ENCODE data around the gene POU2F2. TPM values are rescaled to one million over a fixed set of nuclear protein-coding genes. Genes with fewer than 3 reads are reported as not detected.

The POU2F2 gene
- total RNA-seq, 2 donors from 2014 or later = 0.11 to 0.83 TPM

DNA sequence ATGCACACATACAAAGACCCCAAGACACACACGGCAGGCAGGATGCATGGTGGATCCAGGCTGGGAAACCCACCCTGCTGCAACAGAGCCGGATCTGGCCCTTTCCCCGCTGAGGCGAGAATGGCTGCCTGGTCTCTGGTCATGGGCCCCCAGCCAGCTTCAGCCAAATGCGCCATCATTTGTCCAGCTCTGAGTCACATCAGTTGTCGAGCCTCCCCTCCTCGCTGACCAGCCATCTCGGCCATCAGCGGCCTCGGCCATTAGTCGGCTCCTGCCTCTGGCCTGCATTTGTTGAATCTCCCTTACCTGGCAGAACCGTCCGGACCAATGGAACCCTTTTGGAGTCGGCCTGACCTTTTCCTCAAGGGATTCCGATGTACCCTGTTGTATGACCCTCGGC is 38.5 kb upstream of the POU2F2 start:
- H3K27me3 ChIP-seq = no peaks in the 10 kb centered on the region

DNA sequence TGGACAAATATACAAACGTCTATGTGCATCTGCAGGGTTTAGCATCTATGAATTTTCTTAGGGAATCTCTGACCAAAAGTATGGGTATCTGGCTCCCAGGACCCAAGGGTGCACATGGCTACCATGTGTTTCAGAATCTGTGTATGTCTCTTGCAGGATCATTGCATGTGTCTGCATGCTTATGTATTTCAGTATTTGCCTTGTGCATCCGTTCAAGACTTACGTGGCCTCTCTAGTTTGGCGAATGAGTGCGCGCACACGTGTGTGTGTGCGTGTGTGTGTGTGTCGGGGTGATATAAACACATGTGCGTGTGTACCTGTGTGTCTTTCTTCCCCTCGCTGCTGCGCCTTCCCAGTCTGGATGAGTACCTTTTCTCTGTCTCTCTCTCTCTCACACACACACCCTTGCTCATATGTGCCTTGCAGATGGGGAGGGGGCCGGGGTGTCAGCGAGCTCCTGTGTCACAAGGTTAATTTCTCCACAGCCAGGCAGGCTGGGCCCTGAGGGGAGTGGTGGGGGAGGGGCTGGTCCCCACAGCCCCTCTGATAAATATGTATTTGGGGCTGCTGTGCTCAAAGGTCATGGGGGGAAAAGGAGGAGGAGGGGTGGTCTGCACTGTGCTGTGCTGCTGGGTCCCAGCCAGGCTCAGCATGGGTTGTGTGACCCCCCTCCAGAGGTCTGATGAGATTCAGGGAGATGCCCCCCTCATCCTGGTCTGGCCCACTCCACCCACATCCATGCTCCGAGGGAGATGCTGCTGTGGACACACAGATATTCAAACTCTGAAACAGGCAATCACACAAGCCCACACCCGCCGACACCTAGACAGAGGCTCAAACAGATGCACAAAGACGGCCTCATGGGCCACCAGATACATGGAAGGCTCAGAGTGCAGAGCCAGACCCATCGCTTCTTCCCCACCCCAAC is 37.5 kb upstream of the POU2F2 start:
- TF ChIP-seq, protein P1, sequence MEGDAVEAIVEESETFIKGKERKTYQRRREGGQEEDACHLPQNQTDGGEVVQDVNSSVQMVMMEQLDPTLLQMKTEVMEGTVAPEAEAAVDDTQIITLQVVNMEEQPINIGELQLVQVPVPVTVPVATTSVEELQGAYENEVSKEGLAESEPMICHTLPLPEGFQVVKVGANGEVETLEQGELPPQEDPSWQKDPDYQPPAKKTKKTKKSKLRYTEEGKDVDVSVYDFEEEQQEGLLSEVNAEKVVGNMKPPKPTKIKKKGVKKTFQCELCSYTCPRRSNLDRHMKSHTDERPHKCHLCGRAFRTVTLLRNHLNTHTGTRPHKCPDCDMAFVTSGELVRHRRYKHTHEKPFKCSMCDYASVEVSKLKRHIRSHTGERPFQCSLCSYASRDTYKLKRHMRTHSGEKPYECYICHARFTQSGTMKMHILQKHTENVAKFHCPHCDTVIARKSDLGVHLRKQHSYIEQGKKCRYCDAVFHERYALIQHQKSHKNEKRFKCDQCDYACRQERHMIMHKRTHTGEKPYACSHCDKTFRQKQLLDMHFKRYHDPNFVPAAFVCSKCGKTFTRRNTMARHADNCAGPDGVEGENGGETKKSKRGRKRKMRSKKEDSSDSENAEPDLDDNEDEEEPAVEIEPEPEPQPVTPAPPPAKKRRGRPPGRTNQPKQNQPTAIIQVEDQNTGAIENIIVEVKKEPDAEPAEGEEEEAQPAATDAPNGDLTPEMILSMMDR (IDR thresholded peaks at IDR 0.05) = no peak
- Histone ChIP-seq H3K27me3 (no peaks in the 10 kb centered on the region), H3K36me3 (no peaks in the 10 kb centered on the region)

More for the DNA sequence above, 38.5 kb upstream of the POU2F2 start:
- no peak for DNase-seq (ENCODE audit: low spot score)
- TF ChIP-seq, protein P1 (IDR thresholded peaks at IDR 0.05) = no peak
- Histone ChIP-seq H3K27ac (no peak overlapping the region), H3K9me3 (no peaks in the 10 kb centered on the region), H3K4me3 (no peak overlapping the region), H3K36me3 (no peaks in the 10 kb centered on the region), H3K4me1 (peaks cover 0 to 3% of the 10 kb centered on the region in 2 donors)

DNA sequence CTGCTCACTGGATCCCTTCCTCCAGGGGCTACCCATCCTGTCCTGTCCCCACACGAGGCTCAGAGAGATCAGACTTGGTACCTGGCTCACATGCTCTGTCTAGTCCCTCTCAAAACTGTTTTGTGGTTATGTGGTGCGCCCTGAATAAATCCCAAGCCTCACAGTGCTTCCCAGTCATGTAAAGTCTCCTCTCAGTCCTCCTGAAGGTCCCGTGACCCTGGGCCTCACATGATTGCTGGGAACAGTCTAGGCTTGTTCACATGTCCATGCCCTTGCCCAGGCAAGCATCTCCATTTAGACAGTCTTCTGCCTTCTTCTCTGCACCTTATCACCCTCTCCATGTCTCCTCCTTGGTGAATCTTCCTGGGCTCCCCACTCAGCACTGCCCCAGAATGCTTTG is 36.0 kb upstream of the POU2F2 start:
- no peak overlapping the region for H3K4me3 ChIP-seq
- H3K27me3 ChIP-seq = no peaks in the 10 kb centered on the region
- no peak for DNase-seq (ENCODE audit: low spot score)
- H3K36me3 ChIP-seq = no peaks in the 10 kb centered on the region
- no peaks in the 10 kb centered on the region for H3K9me3 ChIP-seq
- TF ChIP-seq, protein P1 (IDR thresholded peaks at IDR 0.05) = no peak
- no peaks in the 10 kb centered on the region for H3K4me1 ChIP-seq
- H3K27ac ChIP-seq = no peak overlapping the region

More for the DNA sequence above, 37.5 kb upstream of the POU2F2 start:
- no peak overlapping the region for H3K27ac ChIP-seq
- no peak for DNase-seq (ENCODE audit: low spot score)
- no peaks in the 10 kb centered on the region for H3K9me3 ChIP-seq
- H3K4me3 ChIP-seq = no peak overlapping the region
- H3K4me1 ChIP-seq = no peaks in the 10 kb centered on the region

DNA sequence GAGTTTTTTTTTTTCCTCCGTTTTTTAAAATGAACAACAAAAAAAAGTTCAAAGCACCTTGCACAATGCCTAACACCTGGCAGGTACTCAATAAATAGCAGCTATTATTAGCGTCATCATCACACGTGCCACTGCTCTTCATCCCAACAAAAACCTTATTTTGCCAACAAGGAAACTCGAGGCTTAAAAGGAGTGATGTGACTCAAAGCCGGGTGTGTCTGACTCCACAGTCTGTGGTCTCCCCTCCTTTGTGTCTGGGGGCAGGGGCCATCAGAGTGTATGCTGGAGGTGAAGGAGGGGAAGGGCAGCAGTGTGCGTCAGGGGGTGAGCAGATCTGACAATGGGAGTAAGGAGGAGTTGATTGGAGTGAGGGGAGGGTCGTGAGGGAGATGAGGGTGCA is 34.1 kb upstream of the POU2F2 start:
- H3K4me3 ChIP-seq = no peak overlapping the region
- no peaks in the 10 kb centered on the region for H3K4me1 ChIP-seq
- no peak for DNase-seq (ENCODE audit: low spot score)
- H3K9me3 ChIP-seq = no peaks in the 10 kb centered on the region
- TF ChIP-seq, protein P1 (IDR thresholded peaks at IDR 0.05) = no peak
- no peaks in the 10 kb centered on the region for H3K27me3 ChIP-seq
- no peak overlapping the region for H3K27ac ChIP-seq
- no peaks in the 10 kb centered on the region for H3K36me3 ChIP-seq

DNA sequence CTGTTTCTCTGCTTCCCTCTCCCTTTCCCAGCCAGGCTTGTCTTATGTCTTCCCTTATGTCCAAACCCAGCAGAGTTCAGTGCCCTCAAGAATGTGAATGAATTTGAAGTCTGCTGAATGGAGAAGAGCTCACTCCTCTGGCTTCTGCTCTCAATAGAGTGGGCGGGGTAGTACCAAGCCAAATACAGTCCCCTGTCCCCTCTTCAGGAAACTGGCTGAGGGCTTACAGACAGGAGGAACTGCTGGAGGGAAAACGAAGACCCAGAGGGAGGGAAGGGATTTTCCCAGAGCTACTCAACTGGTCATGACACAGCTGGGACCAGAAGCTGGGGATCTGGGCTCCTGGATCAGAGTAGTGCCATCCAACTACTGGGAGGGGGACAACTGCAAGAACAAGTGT is 32.9 kb upstream of the POU2F2 start:
- Histone ChIP-seq H3K27me3 (no peaks in the 10 kb centered on the region), H3K4me3 (no peak overlapping the region), H3K27ac (no peak overlapping the region), H3K9me3 (no peaks in the 10 kb centered on the region), H3K4me1 (no peaks in the 10 kb centered on the region), H3K36me3 (no peaks in the 10 kb centered on the region)
- DNase-seq (ENCODE audit: low spot score) = no peak
- TF ChIP-seq, protein P1 (IDR thresholded peaks at IDR 0.05) = no peak

Data from right atrium auricular region (tissue), 2 donors.